Peyer's patch (tissue), 4 donors: ENCODE data around the gene AUTS2. TPM values are rescaled to one million over a fixed set of nuclear protein-coding genes. Genes with fewer than 3 reads are reported as not detected.
A peak's percentile ranks its signal among the peaks of the same experiment; 100 is the strongest.

Experiments
- DNase-seq, 3 donors: peaks; one replicate each; pipeline ENCODE4 v3.0.0-alpha.2; 2017 to 2019
- H3K27ac ChIP-seq, 4 donors: fragments of 200-600 bp; sonication (generic); one replicate each; pipeline ENCODE4 v1.5.1; 2016 to 2019
- H3K27me3 ChIP-seq, 2 donors: fragments of 200-600 bp; sonication (generic); one replicate each; pipeline ENCODE4 v1.5.1; 2019
- H3K36me3 ChIP-seq, 3 donors: fragments of 200-600 bp; sonication (generic); one replicate each; pipeline ENCODE4 v1.5.1; 2016 to 2019
- H3K4me1 ChIP-seq, 4 donors: fragments of 200-600 bp; sonication (generic); one replicate each; pipeline ENCODE4 v1.5.1; 2016 to 2019
- H3K4me3 ChIP-seq, 4 donors: fragments of 200-600 bp; sonication (generic); 1 replicate in 3 of 4; 2 replicates in 1 of 4; pipeline ENCODE4 v1.5.1; 2016 to 2019; ENCODE audit warnings: mild to moderate bottlenecking in 1 of 4
- H3K9me3 ChIP-seq, 4 donors: fragments of 200-600 bp; sonication (generic); one replicate each; pipeline ENCODE4 v1.5.1; 2016 to 2019; ENCODE audit warnings: mild to moderate bottlenecking in 1 of 4
- POLR2A ChIP-seq, 2 donors: fragments of 450-650 bp; IDR thresholded peaks; one replicate each; pipeline ENCODE4 v1.5.1; 2017; ENCODE audit warnings: antibody characterized with exemption in 2 of 2, mild to moderate bottlenecking in 2 of 2, moderate library complexity in 2 of 2
- total RNA-seq, 4 donors: library from RNA; depleted of rRNA; stranded (reverse); fragments of >200 nt; gene quantifications; one replicate each; pipeline ENCODE4 v1.1.0, GENCODE V29; 2016
- TF ChIP-seq, protein P1 (sequence below), 6 experiments: fragments of 450-650 bp in 4 of 6; fragments of 200-600 bp in 2 of 6; sonication (generic) in 1 of 6; IDR thresholded peaks; one replicate each; pipeline ENCODE4 v1.5.1; 2017 to 2019; ENCODE audit warnings: antibody characterized with exemption in 6 of 6, mild to moderate bottlenecking in 3 of 6, moderate library complexity in 1 of 6

AUTS2 gene
- total RNA-seq, 4 donors from 2014 or later = 55.9 to 90.0 (median 72.6) TPM

DNA sequence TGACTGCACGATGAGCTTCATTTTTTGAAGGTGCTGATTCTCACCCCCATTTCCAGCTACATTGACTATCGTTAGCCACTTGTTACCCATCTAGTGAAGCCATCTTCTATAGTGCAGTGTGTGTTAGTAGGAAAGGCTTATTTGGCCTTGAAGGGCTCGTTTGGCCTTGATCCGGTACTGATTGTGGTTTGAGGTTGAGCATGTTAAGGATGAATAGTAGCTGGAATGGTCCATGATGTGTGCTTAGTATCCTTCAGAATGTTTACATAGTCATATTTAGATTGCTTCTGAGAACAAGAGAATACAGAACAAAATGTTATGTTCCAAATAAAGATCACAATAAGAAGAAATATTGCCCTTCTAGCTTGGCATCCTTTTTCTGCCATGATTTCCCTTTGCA is 591.5 kb downstream of the AUTS2 start:
- H3K36me3 ChIP-seq = no peaks in the 10 kb centered on the region
- H3K4me1 ChIP-seq = no peaks in the 10 kb centered on the region
- no peaks in the 10 kb centered on the region for H3K9me3 ChIP-seq
- TF ChIP-seq, protein P1, sequence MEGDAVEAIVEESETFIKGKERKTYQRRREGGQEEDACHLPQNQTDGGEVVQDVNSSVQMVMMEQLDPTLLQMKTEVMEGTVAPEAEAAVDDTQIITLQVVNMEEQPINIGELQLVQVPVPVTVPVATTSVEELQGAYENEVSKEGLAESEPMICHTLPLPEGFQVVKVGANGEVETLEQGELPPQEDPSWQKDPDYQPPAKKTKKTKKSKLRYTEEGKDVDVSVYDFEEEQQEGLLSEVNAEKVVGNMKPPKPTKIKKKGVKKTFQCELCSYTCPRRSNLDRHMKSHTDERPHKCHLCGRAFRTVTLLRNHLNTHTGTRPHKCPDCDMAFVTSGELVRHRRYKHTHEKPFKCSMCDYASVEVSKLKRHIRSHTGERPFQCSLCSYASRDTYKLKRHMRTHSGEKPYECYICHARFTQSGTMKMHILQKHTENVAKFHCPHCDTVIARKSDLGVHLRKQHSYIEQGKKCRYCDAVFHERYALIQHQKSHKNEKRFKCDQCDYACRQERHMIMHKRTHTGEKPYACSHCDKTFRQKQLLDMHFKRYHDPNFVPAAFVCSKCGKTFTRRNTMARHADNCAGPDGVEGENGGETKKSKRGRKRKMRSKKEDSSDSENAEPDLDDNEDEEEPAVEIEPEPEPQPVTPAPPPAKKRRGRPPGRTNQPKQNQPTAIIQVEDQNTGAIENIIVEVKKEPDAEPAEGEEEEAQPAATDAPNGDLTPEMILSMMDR (IDR thresholded peaks at IDR 0.05) = no peak
- no peak overlapping the region for H3K27ac ChIP-seq
- H3K4me3 ChIP-seq = no peak overlapping the region
- DNase-seq = no peak
- H3K27me3 ChIP-seq = no peaks in the 10 kb centered on the region

DNA sequence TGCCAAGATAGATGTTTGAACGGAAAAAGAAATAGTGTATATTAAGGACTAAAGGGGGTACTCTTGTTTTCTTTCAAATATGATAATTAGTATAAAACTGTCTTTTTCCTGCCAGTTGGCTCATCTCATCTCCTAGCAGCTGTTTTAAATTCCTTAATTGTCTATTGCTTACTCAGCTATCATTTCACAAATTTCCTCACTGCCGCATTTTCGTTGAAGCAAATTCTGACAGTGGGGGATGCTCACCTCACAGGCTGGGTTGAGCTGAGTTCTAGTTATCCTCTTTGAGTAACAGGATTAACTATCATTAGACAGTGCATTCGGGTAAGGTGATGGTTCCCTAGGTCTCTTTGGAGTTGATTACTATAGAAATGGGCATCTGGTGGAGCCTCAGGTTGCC is 592.0 kb downstream of the AUTS2 start:
- DNase-seq = no peak
- H3K9me3 ChIP-seq = no peaks in the 10 kb centered on the region
- no peaks in the 10 kb centered on the region for H3K4me1 ChIP-seq
- no peaks in the 10 kb centered on the region for H3K36me3 ChIP-seq
- H3K4me3 ChIP-seq = no peak overlapping the region
- no peaks in the 10 kb centered on the region for H3K27me3 ChIP-seq
- no peak for TF ChIP-seq POLR2A (IDR thresholded peaks at IDR 0.05)
- TF ChIP-seq, protein P1 (IDR thresholded peaks at IDR 0.05) = no peak
- H3K27ac ChIP-seq = no peak overlapping the region

DNA sequence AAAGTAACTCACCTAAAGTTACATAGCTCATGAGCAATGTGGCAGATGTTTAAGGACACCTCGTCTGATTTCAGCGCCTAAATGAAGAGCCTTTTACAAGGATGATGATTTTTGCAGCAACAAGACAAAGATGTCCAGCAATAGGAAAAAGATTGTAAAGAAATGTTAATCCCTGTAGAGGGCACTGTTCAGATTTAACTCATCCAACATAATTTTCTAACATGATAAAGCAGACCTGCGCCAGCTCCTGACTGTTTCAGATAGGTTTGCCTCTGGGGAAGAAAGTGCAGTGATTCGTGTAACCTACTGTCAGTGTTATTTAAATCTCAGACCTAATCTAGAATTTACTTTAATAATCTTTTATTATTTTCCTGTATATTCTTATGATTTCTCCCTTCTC is 595.2 kb downstream of the AUTS2 start:
- H3K27ac ChIP-seq = no peak overlapping the region
- no peaks in the 10 kb centered on the region for H3K27me3 ChIP-seq
- no peak overlapping the region for H3K4me3 ChIP-seq
- DNase-seq = no peak
- no peaks in the 10 kb centered on the region for H3K9me3 ChIP-seq
- TF ChIP-seq POLR2A (IDR thresholded peaks at IDR 0.05) = no peak
- TF ChIP-seq, protein P1 (IDR thresholded peaks at IDR 0.05) = peak in 4 of 6 experiments; percentile 24 to 54 (median 48)
- H3K36me3 ChIP-seq = no peaks in the 10 kb centered on the region
- no peaks in the 10 kb centered on the region for H3K4me1 ChIP-seq

DNA sequence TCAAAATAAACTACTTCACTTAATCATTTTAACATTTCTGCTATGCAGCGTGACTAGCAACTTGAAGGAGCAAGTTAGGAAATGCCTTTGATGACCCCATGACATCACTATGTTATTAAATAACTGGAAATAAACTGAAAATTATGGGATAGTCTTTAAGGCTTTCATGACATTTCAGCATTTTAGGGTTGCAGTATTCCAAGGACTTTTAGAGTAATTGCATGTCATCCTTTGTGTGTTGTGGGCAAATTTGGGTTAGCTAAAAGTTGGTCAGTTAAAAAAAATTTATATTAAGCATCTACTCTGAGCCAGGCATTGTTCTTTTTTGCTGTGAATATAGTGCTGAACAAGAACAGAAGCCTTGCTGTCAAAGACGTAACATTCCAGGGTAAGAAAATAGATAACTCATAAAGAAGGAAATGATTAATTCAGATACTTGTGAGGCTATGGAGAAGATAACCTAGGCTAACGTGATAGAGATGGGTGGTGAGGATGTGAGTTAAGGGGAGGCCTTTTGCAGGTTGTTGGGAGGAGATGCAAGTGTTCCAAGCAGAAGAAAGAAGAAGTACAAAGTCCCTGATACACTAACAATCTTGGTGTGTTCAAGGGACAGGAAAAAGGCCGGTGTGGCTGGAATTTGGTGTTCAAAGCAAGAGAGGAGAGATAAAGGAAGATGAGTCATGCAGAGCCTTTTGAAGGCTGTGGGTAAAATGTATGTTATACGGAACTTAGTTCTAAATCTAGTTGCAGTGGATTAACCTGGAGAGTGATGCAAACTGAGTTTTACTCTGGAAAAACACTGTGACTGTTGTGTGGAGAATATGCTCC is 610.2 kb downstream of the AUTS2 start:
- H3K27me3 ChIP-seq = no peaks in the 10 kb centered on the region
- no peak overlapping the region for H3K27ac ChIP-seq
- H3K36me3 ChIP-seq = no peaks in the 10 kb centered on the region
- H3K4me3 ChIP-seq = no peak overlapping the region
- no peak for TF ChIP-seq POLR2A (IDR thresholded peaks at IDR 0.05)
- TF ChIP-seq, protein P1 (IDR thresholded peaks at IDR 0.05) = no peak
- no peak for DNase-seq
- H3K4me1 ChIP-seq = no peaks in the 10 kb centered on the region
- H3K9me3 ChIP-seq = no peaks in the 10 kb centered on the region

DNA sequence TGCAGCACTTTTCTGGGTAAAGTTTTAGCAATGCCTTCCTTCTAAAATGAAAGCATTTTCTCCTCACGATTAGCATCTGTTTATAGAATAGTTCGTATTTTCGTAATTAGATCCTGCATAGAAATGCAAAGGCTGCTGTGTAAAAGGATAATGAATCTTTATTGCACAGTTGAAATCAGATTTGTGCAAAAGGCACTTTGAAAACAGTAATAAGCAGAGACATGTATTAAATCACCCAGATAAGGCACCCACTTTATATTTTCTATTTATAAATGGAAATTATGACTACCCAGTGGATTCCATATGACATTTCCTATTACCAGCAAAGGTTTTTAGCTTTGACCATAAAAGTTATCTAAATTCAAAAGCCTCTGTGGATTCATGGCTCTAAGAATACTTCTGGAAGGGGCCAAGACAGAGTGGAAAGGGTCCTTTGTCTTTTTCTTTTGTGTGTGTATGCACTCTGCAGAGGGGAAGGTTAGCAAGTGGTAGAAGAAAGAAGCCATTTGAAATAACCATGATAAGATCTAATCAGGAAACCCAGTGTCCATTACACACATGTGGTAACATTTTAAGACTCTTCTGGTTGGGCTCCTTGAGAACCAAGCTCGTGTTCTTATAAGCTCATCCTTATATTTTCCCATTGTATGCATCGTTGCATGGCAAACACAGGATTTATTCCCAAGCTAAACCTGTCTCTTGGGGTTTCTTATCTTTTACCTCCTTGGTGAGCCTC is 612.1 kb downstream of the AUTS2 start:
- TF ChIP-seq POLR2A (IDR thresholded peaks at IDR 0.05) = no peak
- TF ChIP-seq, protein P1 (IDR thresholded peaks at IDR 0.05) = no peak
- no peaks in the 10 kb centered on the region for H3K27me3 ChIP-seq
- H3K36me3 ChIP-seq = no peaks in the 10 kb centered on the region
- DNase-seq = no peak
- H3K27ac ChIP-seq = no peak overlapping the region
- H3K9me3 ChIP-seq = no peaks in the 10 kb centered on the region
- H3K4me1 ChIP-seq = no peaks in the 10 kb centered on the region
- H3K4me3 ChIP-seq = no peak overlapping the region
